H1 (cell line): Measurements from ENCODE around the gene RARRES2. TPM values are rescaled to one million over a fixed set of nuclear protein-coding genes. Genes with fewer than 3 reads are reported as not detected.

Experiments
- polyA plus RNA-seq, 7 experiments: library from polyadenylated mRNA; depleted of rRNA in 3 of 7; stranded (reverse) in 5 of 7; unstranded in 2 of 7; fragments of >200 nt in 5 of 7; fragments of 200-250 nt in 2 of 7; gene quantifications; 1 replicate in 5 of 7; 2 replicates in 1 of 7; 4 replicates in 1 of 7; pipeline versions ENCODE4 v1.2.1 to v1.2.3, GENCODE V29; 2011 to 2013; ENCODE audit warnings: missing spikeins in 2 of 7, mixed read lengths in 2 of 7
- total RNA-seq: library from RNA; stranded (reverse); fragmentation: NEBNext Ultra II Directional; extraction: Animal tissue kit (Norgen Biotek cat#: 25700); gene quantifications from 2 replicates; pipeline ENCODE4 v1.2.1, GENCODE V29; 2021
- TF ChIP-seq, protein P1 (sequence below): IDR thresholded peaks from 2 replicates; pipeline ENCODE4 v1.6.1; 2012; ENCODE audit warnings: low read length, inconsistent platforms

The RARRES2 gene
- total and polyA plus RNA-seq, 2 of the 8 experiments (the other 6 are each of a cell fraction or from before 2014, with no cell fraction given) = 254 to 441 TPM

DNA sequence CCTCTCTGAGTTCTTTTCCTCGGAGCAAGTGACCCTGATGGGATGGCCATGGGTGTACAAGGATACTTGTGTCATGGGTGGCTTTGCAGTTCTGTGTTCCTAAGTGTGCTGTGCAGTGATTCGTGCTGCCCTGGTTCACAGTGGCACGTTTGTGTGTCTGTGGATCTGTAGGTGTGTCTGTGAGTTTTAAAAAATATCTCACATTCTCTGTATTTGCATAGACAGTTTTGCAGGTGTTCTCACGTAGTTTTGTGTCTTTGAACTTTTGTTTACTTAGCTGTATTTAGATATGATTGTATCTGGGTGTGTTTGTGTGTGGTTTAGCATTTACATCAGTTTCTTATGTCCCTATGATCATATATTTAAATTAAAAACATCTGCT, 41.4 kb upstream of the RARRES2 start (continued):
- TF ChIP-seq, protein P1, sequence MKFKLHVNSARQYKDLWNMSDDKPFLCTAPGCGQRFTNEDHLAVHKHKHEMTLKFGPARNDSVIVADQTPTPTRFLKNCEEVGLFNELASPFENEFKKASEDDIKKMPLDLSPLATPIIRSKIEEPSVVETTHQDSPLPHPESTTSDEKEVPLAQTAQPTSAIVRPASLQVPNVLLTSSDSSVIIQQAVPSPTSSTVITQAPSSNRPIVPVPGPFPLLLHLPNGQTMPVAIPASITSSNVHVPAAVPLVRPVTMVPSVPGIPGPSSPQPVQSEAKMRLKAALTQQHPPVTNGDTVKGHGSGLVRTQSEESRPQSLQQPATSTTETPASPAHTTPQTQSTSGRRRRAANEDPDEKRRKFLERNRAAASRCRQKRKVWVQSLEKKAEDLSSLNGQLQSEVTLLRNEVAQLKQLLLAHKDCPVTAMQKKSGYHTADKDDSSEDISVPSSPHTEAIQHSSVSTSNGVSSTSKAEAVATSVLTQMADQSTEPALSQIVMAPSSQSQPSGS = no peak
